ENCODE measurements around the gene LRRC10B. TPM values are rescaled to one million over a fixed set of nuclear protein-coding genes. Genes with fewer than 3 reads are reported as not detected.
"Not testable (repeated sequence)": the region's sequence is repeated elsewhere in the genome, so short reads cannot be mapped to it uniquely, and the experiment has no call there.

Gene LRRC10B
- not detected for polyA plus RNA-seq

DNA sequence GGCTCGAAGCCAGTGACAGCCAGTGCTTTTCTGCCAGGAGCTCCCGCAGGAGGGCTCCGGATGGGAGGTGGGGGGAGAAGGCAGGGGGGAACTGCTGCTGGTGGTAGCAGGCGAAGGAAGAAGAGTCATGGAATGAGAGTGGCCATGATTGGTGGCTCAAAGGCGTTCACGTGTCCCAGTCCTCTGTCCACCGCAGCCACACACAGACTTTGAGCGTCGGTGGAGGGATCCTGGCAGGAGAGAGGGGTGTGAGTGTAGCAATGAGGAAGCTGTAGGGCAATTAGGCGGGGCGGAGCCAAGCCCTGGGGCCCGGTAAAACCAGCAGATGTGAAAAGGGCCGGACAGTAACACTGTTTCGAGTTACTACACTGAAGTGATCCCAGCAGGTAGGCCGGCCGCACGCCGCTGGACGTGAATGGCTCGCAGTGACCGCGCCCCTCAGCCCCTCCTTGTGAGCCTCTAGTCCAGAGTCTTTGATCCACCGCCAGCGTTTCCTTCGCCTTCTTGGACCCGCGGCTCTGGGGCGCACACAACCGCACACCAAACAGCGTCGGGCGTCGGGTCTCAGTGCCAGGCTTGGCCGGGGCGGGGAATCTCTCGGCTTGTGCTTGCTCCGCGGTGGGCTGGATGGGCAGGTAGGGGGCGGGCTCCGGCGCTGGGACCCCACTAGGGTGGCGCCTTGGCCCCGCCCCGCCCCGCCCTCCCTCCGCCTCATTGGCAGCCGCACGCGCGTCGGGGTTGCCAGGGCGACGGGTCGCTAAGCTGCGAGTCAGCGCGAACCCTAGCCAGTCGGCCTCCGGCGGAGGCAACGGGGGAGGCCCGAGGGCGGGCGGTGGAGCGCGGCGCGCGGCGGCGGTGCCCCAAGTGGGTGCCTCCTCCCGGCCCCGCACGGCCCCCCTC, at the start of gene LRRC10B:
Gene LRRC10B (plus strand): TSS at position 788 of the 900 bp plus-strand sequence. CDS start 250 bp downstream, outside the sequence.
- no peak within 1 kb of the TSS for H3K27ac Mint-ChIP-seq
- H3K4me1 Mint-ChIP-seq, result peaks cover 0 to 8% of the 10 kb centered on the region in 2 donors
- H3K36me3 Mint-ChIP-seq, result no peaks in the 10 kb centered on the region
- peak within 1 kb of the TSS; percentile 8 to 64 (median 52) for H3K4me3 Mint-ChIP-seq
- peaks cover 5 to 33% (median 12%) of the 10 kb centered on the region in 3 donors for H3K27me3 Mint-ChIP-seq (ENCODE audit: low read depth in 3 of 3)
- no peak for DNase-seq
- no peaks in the 10 kb centered on the region for H3K9me3 Mint-ChIP-seq

GRCh38 chr11:61460474-61460881, 48.1 kb upstream of the LRRC10B start:
- no peak for DNase-seq
- Mint-ChIP-seq H3K27ac (no peak overlapping the region), H3K27me3 (ENCODE audit: low read depth in 3 of 3) (peaks cover 0 to 2% (median 2%) of the 10 kb centered on the region in 3 donors), H3K9me3 (no peaks in the 10 kb centered on the region), H3K4me3 (no peak overlapping the region), H3K4me1 (peaks cover 0 to 9% of the 10 kb centered on the region in 2 donors), H3K36me3 (peaks cover 5 to 16% (median 8%) of the 10 kb centered on the region in 3 donors)

GRCh38 chr11:61460986-61461385, 47.6 kb upstream of the LRRC10B start:
- Mint-ChIP-seq H3K27me3 (ENCODE audit: low read depth in 3 of 3) (peaks cover 0 to 2% (median 2%) of the 10 kb centered on the region in 3 donors), H3K4me3 (no peak overlapping the region), H3K9me3 (no peaks in the 10 kb centered on the region), H3K27ac (no peak overlapping the region), H3K36me3 (peaks cover 5 to 13% (median 5%) of the 10 kb centered on the region in 3 donors), H3K4me1 (peaks cover 0 to 7% of the 10 kb centered on the region in 2 donors)
- no peak for DNase-seq

DNA sequence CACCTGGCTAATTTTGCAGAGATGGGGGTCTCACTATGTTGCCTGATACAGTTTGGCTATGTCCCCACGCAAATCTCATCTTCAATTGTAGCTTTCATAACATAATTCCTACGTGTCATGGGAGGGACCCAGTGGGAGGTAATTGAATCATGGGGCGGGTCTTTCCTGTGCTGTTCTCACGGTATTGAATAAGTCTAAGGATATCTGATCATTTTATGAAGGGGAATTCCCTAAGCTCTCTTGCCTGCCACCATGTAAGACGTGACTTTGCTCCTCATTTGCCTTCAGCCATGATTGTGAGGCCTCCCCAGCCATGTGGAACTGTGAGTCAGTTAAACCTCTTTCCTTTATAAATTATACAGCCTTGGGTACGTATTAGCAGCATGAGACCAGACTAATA, 40.9 kb upstream of the LRRC10B start:
- peak overlapping the region in 1 of 6 donors; percentile 45 for H3K27ac Mint-ChIP-seq
- not testable (repeated sequence) for H3K27me3 Mint-ChIP-seq (ENCODE audit: low read depth in 3 of 3); H3K36me3 Mint-ChIP-seq; H3K4me1 Mint-ChIP-seq; DNase-seq; H3K4me3 Mint-ChIP-seq; H3K9me3 Mint-ChIP-seq

DNA sequence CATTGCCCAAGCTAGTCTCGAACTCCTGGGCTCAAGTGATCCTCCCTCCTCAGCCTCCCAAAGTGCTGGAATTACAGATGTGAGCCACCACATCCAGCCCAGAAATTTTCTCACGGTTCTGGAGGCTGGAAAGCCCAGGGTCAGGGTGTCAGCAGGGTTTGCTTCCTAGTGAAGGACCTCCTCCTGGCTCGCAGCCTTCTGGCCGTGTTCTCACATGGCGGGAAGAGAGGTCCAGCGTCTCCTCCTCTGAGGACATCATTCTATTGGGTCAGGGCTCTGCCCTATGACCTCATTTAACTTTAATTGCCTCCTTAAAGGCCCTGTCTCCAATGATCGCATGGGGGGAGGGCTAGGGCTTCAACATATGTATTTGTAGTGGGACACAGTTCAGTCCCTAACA, 40.5 kb upstream of the LRRC10B start:
- Mint-ChIP-seq H3K4me1 (no peaks in the 10 kb centered on the region), H3K27me3 (ENCODE audit: low read depth in 3 of 3) (peaks cover 0 to 2% (median 0%) of the 10 kb centered on the region in 3 donors), H3K27ac (peak overlapping the region in 1 of 6 donors; percentile 45), H3K36me3 (peaks cover 5 to 13% (median 7%) of the 10 kb centered on the region in 3 donors), H3K9me3 (no peaks in the 10 kb centered on the region), H3K4me3 (no peak overlapping the region)
- DNase-seq, result no peak

- peaks cover 0 to 3% (median 0%) of the 10 kb centered on the region in 3 donors for H3K27me3 Mint-ChIP-seq (ENCODE audit: low read depth in 3 of 3)
- H3K9me3 Mint-ChIP-seq, result no peaks in the 10 kb centered on the region
- no peak for DNase-seq
- H3K4me3 Mint-ChIP-seq, result no peak overlapping the region
- H3K27ac Mint-ChIP-seq, result no peak overlapping the region
- peaks cover 10 to 23% (median 14%) of the 10 kb centered on the region in 3 donors for H3K36me3 Mint-ChIP-seq
- no peaks in the 10 kb centered on the region for H3K4me1 Mint-ChIP-seq
Measured at GRCh38 chr11:61472282-61472681, 36.3 kb upstream of the LRRC10B start.

- no peak overlapping the region for H3K4me3 Mint-ChIP-seq
- H3K9me3 Mint-ChIP-seq, result no peaks in the 10 kb centered on the region
- H3K36me3 Mint-ChIP-seq, result peaks cover 10 to 23% (median 14%) of the 10 kb centered on the region in 3 donors
- H3K27me3 Mint-ChIP-seq (ENCODE audit: low read depth in 3 of 3), result peaks cover 0 to 3% (median 0%) of the 10 kb centered on the region in 3 donors
- peaks cover 2 to 3% of the 10 kb centered on the region in 2 donors for H3K4me1 Mint-ChIP-seq
- no peak for DNase-seq
- no peak overlapping the region for H3K27ac Mint-ChIP-seq
Measured at GRCh38 chr11:61472868-61473267, 35.7 kb upstream of the LRRC10B start.

- H3K36me3 Mint-ChIP-seq, result peaks cover 10 to 23% (median 14%) of the 10 kb centered on the region in 3 donors
- DNase-seq, result no peak
- no peak overlapping the region for H3K4me3 Mint-ChIP-seq
- H3K4me1 Mint-ChIP-seq, result peaks cover 6 to 7% of the 10 kb centered on the region in 2 donors
- peaks cover 0 to 3% (median 0%) of the 10 kb centered on the region in 3 donors for H3K27me3 Mint-ChIP-seq (ENCODE audit: low read depth in 3 of 3)
- no peaks in the 10 kb centered on the region for H3K9me3 Mint-ChIP-seq
- peak overlapping the region in 2 of 6 donors; percentile 24 to 31 for H3K27ac Mint-ChIP-seq
Measured at GRCh38 chr11:61473370-61474012, 35.1 kb upstream of the LRRC10B start.

GRCh38 chr11:61474013-61474643, 34.4 kb upstream of the LRRC10B start:
- H3K4me3 Mint-ChIP-seq, result no peak overlapping the region
- H3K9me3 Mint-ChIP-seq, result no peaks in the 10 kb centered on the region
- peaks cover 6 to 7% of the 10 kb centered on the region in 2 donors for H3K4me1 Mint-ChIP-seq
- no peak for DNase-seq
- H3K36me3 Mint-ChIP-seq, result peaks cover 10 to 23% (median 14%) of the 10 kb centered on the region in 3 donors
- peak overlapping the region in 1 of 6 donors; percentile 31 for H3K27ac Mint-ChIP-seq
- H3K27me3 Mint-ChIP-seq (ENCODE audit: low read depth in 3 of 3), result peaks cover 0 to 3% (median 0%) of the 10 kb centered on the region in 3 donors

- Mint-ChIP-seq H3K4me1 (peaks cover 6 to 7% of the 10 kb centered on the region in 2 donors), H3K27ac (no peak overlapping the region), H3K36me3 (peaks cover 10 to 19% (median 14%) of the 10 kb centered on the region in 3 donors), H3K9me3 (no peaks in the 10 kb centered on the region), H3K4me3 (no peak overlapping the region), H3K27me3 (ENCODE audit: low read depth in 3 of 3) (peaks cover 0 to 3% (median 0%) of the 10 kb centered on the region in 3 donors)
- no peak for DNase-seq
Measured at GRCh38 chr11:61475433-61475832, 33.1 kb upstream of the LRRC10B start.

GRCh38 chr11:61476371-61476770, 32.2 kb upstream of the LRRC10B start:
- DNase-seq, result no peak
- Mint-ChIP-seq H3K4me1 (peaks cover 6 to 7% of the 10 kb centered on the region in 2 donors), H3K36me3 (peaks cover 8 to 14% (median 10%) of the 10 kb centered on the region in 3 donors), H3K9me3 (no peaks in the 10 kb centered on the region), H3K27me3 (ENCODE audit: low read depth in 3 of 3) (peaks cover 0 to 3% (median 0%) of the 10 kb centered on the region in 3 donors), H3K4me3 (no peak overlapping the region), H3K27ac (no peak overlapping the region)

- Mint-ChIP-seq H3K4me3 (no peak overlapping the region), H3K4me1 (peaks cover 6 to 7% of the 10 kb centered on the region in 2 donors), H3K36me3 (peaks cover 8 to 14% (median 10%) of the 10 kb centered on the region in 3 donors), H3K9me3 (no peaks in the 10 kb centered on the region), H3K27ac (no peak overlapping the region), H3K27me3 (ENCODE audit: low read depth in 3 of 3) (peaks cover 0 to 3% (median 0%) of the 10 kb centered on the region in 3 donors)
- DNase-seq, result no peak
Measured at GRCh38 chr11:61477126-61477525, 31.4 kb upstream of the LRRC10B start.

DNA sequence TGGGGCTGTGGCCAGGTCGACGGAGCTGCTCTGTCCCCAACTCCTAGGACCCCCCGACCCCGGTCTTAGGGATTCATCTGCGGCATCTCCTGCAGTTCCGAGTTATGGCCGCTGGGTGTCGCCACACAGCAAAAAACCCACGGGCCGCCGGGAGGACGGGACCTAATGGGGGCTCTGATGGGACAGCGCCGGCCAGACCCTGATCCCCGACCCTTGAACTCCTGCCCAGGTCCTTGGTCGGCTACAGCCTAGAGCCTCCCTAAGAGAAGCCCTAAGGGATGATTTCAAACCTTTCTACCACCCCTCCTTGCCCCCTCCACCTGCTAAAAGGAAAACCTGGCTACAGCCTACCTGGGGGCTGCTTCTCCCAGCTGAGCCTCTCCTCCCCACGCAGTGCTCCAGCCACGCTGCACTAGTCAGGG, 30.8 kb upstream of the LRRC10B start:
- no peak overlapping the region for H3K4me3 Mint-ChIP-seq
- H3K9me3 Mint-ChIP-seq, result no peaks in the 10 kb centered on the region
- H3K27me3 Mint-ChIP-seq (ENCODE audit: low read depth in 3 of 3), result peaks cover 0 to 5% (median 0%) of the 10 kb centered on the region in 3 donors
- peaks cover 6 to 7% of the 10 kb centered on the region in 2 donors for H3K4me1 Mint-ChIP-seq
- no peak overlapping the region for H3K27ac Mint-ChIP-seq
- peaks cover 7 to 12% (median 8%) of the 10 kb centered on the region in 3 donors for H3K36me3 Mint-ChIP-seq
- peak; percentile 35 to 45 (median 36) for DNase-seq
